HCT116 (cell line): Measurements from ENCODE around the gene NEDD4L. TPM values are rescaled to one million over a fixed set of nuclear protein-coding genes. Genes with fewer than 3 reads are reported as not detected.

Source experiments
- ATAC-seq: fragments of 200-7000 bp; cut with Tn5 transposase; 2 replicates; pipeline ENCODE4 v1.9.1; 2020; ENCODE audit warnings: mild to moderate bottlenecking, moderate library complexity
- BruUV-seq: library from RNA; stranded (reverse); fragments of 400-500 nt; replicated peaks from 2 replicates; lab custom pipeline; 2021; lab: Mats Ljungman, UMichigan
- CTCF ChIA-PET: fragments of 300-600 bp; sonication (Branson Sonifier 250); formaldehyde crosslinking; loops from one replicate; lab custom pipeline; 2021; ENCODE audit warnings: antibody characterized with exemption; lab: Charles Lee
- POLR2A ChIA-PET: fragments of 300-600, 350-600 bp; sonication (Branson Sonifier 250); formaldehyde crosslinking; loops from one replicate; lab custom pipeline; 2021; ENCODE audit warnings: antibody characterized with exemption; lab: Charles Lee
- RAD21 ChIA-PET, 2 experiments: fragments of 300-600 bp; sonication (Branson Sonifier 250); formaldehyde crosslinking; loops; one replicate each; lab custom pipeline; 2023; ENCODE audit warnings: low total read pairs in 2 of 2; ENCODE audit not compliant: uncharacterized antibody in 2 of 2, unreplicated experiment in 2 of 2, low non-redundant PET in 1 of 2; lab: Charles Lee
- DNase-seq: peaks from one replicate; pipeline ENCODE4 v3.0.0-alpha.2; 2010; ENCODE audit warnings: low read depth, low spot score
- H2AFZ ChIP-seq: fragments of 200-600 bp; shearing (Covaris generic), sonication (generic); 2 replicates; pipeline ENCODE4 v1.6.1; 2017; ENCODE audit warnings: low read depth, mixed run types, mixed read lengths, antibody characterized with exemption, low read length; ENCODE audit not compliant: poor library complexity, severe bottlenecking
- H3K27ac ChIP-seq: 2 replicates; pipeline ENCODE4 v1.5.1; 2012; ENCODE audit warnings: low read depth, low read length
- H3K27me3 ChIP-seq: fragments of 200-600 bp; sonication (generic); 2 replicates; pipeline ENCODE4 v1.6.1; 2016; ENCODE audit warnings: mixed run types, low read length, mixed read lengths; ENCODE audit not compliant: insufficient read depth
- H3K36me3 ChIP-seq, 2 experiments: fragments of 200-500 bp in 1 of 2; fragments of 200-600 bp in 1 of 2; sonication (Bioruptor generic) in 1 of 2; sonication (generic) in 1 of 2; 2 replicates each; pipeline versions ENCODE4 v1.5.1 to v1.6.1; 2014 to 2016; ENCODE audit warnings: low read length in 2 of 2, inconsistent platforms in 1 of 2, mixed read lengths in 1 of 2, mixed run types in 1 of 2; ENCODE audit not compliant: insufficient read depth in 2 of 2, control insufficient read depth in 1 of 2
- H3K4me1 ChIP-seq, 2 experiments: fragments of 200-600 bp in 1 of 2; sonication (generic) in 1 of 2; 2 replicates each; pipeline versions ENCODE4 v1.5.1 to v1.6.1; 2012 to 2017; ENCODE audit warnings: low read length in 2 of 2, inconsistent platforms in 1 of 2, mild to moderate bottlenecking in 1 of 2, mixed read lengths in 1 of 2, mixed run types in 1 of 2, moderate library complexity in 1 of 2; ENCODE audit not compliant: insufficient read depth in 2 of 2, control insufficient read depth in 1 of 2
- H3K4me2 ChIP-seq: fragments of 200-600 bp; sonication (generic); 2 replicates; pipeline ENCODE4 v1.6.1; 2017; ENCODE audit warnings: mixed run types, low read length, mixed read lengths
- H3K4me3 ChIP-seq, 2 experiments: fragments of 200-600 bp in 1 of 2; sonication (generic) in 1 of 2; replicated peaks in 1 of 2; 2 replicates each; pipeline ENCODE4 v1.5.1; 2011 to 2016; ENCODE audit warnings: low read length in 2 of 2, control low read depth in 1 of 2, low read depth in 1 of 2, mild to moderate bottlenecking in 1 of 2, mixed read lengths in 1 of 2, mixed run types in 1 of 2
- H3K79me2 ChIP-seq: fragments of 200-600 bp; sonication (generic); 2 replicates; pipeline ENCODE4 v1.6.1; 2017; ENCODE audit warnings: mild to moderate bottlenecking, mixed run types, low read length, moderate library complexity, mixed read lengths; ENCODE audit not compliant: insufficient read depth
- H3K9ac ChIP-seq: fragments of 200-600 bp; sonication (generic); 2 replicates; pipeline ENCODE4 v1.6.1; 2016; ENCODE audit warnings: low read length, mixed read lengths
- H3K9me2 ChIP-seq: fragments of 200-600 bp; sonication (generic), shearing (Covaris generic); 2 replicates; pipeline ENCODE4 v1.6.1; 2017; ENCODE audit warnings: mixed run types, mild to moderate bottlenecking, moderate library complexity; ENCODE audit not compliant: insufficient read depth
- H3K9me3 ChIP-seq, 2 experiments: fragments of 200-500 bp in 1 of 2; fragments of 200-600 bp in 1 of 2; sonication (Bioruptor generic) in 1 of 2; sonication (generic) in 1 of 2; 2 replicates each; pipeline ENCODE4 v1.6.1; 2014 to 2017; ENCODE audit warnings: low read length in 2 of 2, mixed read lengths in 2 of 2, inconsistent platforms in 1 of 2, low read depth in 1 of 2, mild to moderate bottlenecking in 1 of 2, mixed run types in 1 of 2, moderate library complexity in 1 of 2; ENCODE audit not compliant: control insufficient read depth in 1 of 2, insufficient read depth in 1 of 2
- H4K20me1 ChIP-seq: fragments of 200-600 bp; sonication (generic), shearing (Covaris generic); 2 replicates; pipeline ENCODE4 v1.6.1; 2017; ENCODE audit warnings: mixed run types, mild to moderate bottlenecking, moderate library complexity; ENCODE audit not compliant: insufficient read depth
- CBX3 ChIP-seq: IDR thresholded peaks from 2 replicates; pipeline ENCODE4 v1.6.1; 2012; ENCODE audit warnings: low read depth
- CEBPB ChIP-seq: IDR thresholded peaks from 2 replicates; pipeline ENCODE4 v1.6.1; 2012; ENCODE audit warnings: low read depth
- CTCF ChIP-seq, 3 experiments: fragments of 200-600 bp in 1 of 3; sonication (generic) in 1 of 3; IDR thresholded peaks in 2 of 3; conservative IDR thresholded peaks in 1 of 3; 2 replicates each; pipeline ENCODE4 v1.5.1; 2012 to 2017; ENCODE audit warnings: low read depth in 2 of 3, low read length in 2 of 3, antibody characterized with exemption in 1 of 3, borderline replicate concordance in 1 of 3, control low read depth in 1 of 3, mild to moderate bottlenecking in 1 of 3, mixed read lengths in 1 of 3, mixed run types in 1 of 3, moderate library complexity in 1 of 3; ENCODE audit not compliant: insufficient read depth in 1 of 3
- EGR1 ChIP-seq: IDR thresholded peaks from 2 replicates; pipeline ENCODE4 v1.6.1; 2012; ENCODE audit warnings: low read depth
- ELF1 ChIP-seq: IDR thresholded peaks from 2 replicates; pipeline ENCODE4 v1.6.1; 2012; ENCODE audit warnings: low read depth, borderline replicate concordance
- EZH2 ChIP-seq: fragments of 200-600 bp; sonication (generic); IDR thresholded peaks from 2 replicates; pipeline ENCODE4 v1.6.1; 2017; ENCODE audit warnings: antibody characterized with exemption, mixed run types
- EZH2phosphoT487 ChIP-seq: fragments of 200-600 bp; IDR thresholded peaks from 2 replicates; pipeline ENCODE4 v1.6.1; 2018; ENCODE audit warnings: antibody characterized with exemption, borderline replicate concordance
- FOSL1 ChIP-seq: IDR thresholded peaks from 2 replicates; pipeline ENCODE4 v1.6.1; 2012; ENCODE audit warnings: low read depth
- JUND ChIP-seq: IDR thresholded peaks from 2 replicates; pipeline ENCODE4 v1.6.1; 2012
- MAX ChIP-seq: IDR thresholded peaks from 2 replicates; pipeline ENCODE4 v1.6.1; 2012
- POLR2A ChIP-seq: IDR thresholded peaks from 2 replicates; pipeline ENCODE4 v1.7.0; 2011; ENCODE audit warnings: borderline replicate concordance; ENCODE audit not compliant: insufficient read depth, insufficient read length; ENCODE audit errors: extremely low read depth
- POLR2AphosphoS5 ChIP-seq: IDR thresholded peaks from 2 replicates; pipeline ENCODE4 v1.6.1; 2011; ENCODE audit warnings: mild to moderate bottlenecking, low read depth, low read length, moderate library complexity
- RAD21 ChIP-seq: IDR thresholded peaks from 2 replicates; pipeline ENCODE4 v1.6.1; 2012; ENCODE audit warnings: low read depth, mild to moderate bottlenecking
- SIN3A ChIP-seq: IDR thresholded peaks from 2 replicates; pipeline ENCODE4 v1.6.1; 2012; ENCODE audit warnings: low read depth
- SP1 ChIP-seq: IDR thresholded peaks from 2 replicates; pipeline ENCODE4 v1.6.1; 2012; ENCODE audit warnings: low read depth
- SRF ChIP-seq: IDR thresholded peaks from 2 replicates; pipeline ENCODE4 v1.6.1; 2012; ENCODE audit warnings: low read depth
- ZBTB33 ChIP-seq: IDR thresholded peaks from 2 replicates; pipeline ENCODE4 v1.6.1; 2011; ENCODE audit warnings: mild to moderate bottlenecking, low read length, moderate library complexity; ENCODE audit not compliant: insufficient replicate concordance; ENCODE audit errors: extremely low read depth
- intact Hi-C: fragments of 100-400 bp; cut with micrococcal nuclease; formaldehyde crosslinking; loops from 2 replicates; pipeline ENCODE4 v1.10.0; 2022
- total RNA-seq: library from RNA; stranded (reverse); gene quantifications from one replicate; pipeline ENCODE4 v1.2.1, GENCODE V29; 2021; ENCODE audit not compliant: unreplicated experiment

NEDD4L gene
- total RNA-seq, 1 experiment from 2014 or later = 41.5 TPM

- TF ChIP-seq ZBTB33 (no peak), RAD21 (no peak)
These were observed 106.7 kb downstream of the NEDD4L start (continued) for GRCh38 chr18:58150772-58151171.

GRCh38 chr18:58152216-58152615, 108.2 kb downstream of the NEDD4L start:
- Histone ChIP-seq H3K27ac (no peak overlapping the region), H2AFZ (no peak overlapping the region), H4K20me1 (no peaks in the 10 kb centered on the region), H3K79me2 (no peaks in the 10 kb centered on the region), H3K4me1 (no peaks in the 10 kb centered on the region), H3K36me3 (no peaks in the 10 kb centered on the region), H3K9me2 (no peaks in the 10 kb centered on the region), H3K4me3 (no peak overlapping the region), H3K9ac (no peak overlapping the region), H3K27me3 (no peaks in the 10 kb centered on the region), H3K4me2 (no peak overlapping the region), H3K9me3 (no peaks in the 10 kb centered on the region)
- ChIA-PET CTCF (no interaction called here), POLR2A (no interaction called here), RAD21 (no interaction called here)
- DNase-seq (no peak), ATAC-seq (no peak)
- intact Hi-C loops = no loop called here
- TF ChIP-seq SIN3A (no peak), FOSL1 (no peak), SP1 (no peak), RAD21 (no peak), EGR1 (no peak)
- BruUV-seq = no TSS peak

GRCh38 chr18:58152891-58153290, 108.9 kb downstream of the NEDD4L start:
- Histone ChIP-seq H3K9me3 (no peaks in the 10 kb centered on the region), H3K36me3 (no peaks in the 10 kb centered on the region), H3K9ac (no peak overlapping the region), H2AFZ (no peak overlapping the region), H3K9me2 (no peaks in the 10 kb centered on the region), H3K79me2 (no peaks in the 10 kb centered on the region), H3K4me2 (no peak overlapping the region), H3K27ac (no peak overlapping the region), H4K20me1 (no peaks in the 10 kb centered on the region), H3K4me3 (no peak overlapping the region), H3K27me3 (no peaks in the 10 kb centered on the region), H3K4me1 (no peaks in the 10 kb centered on the region)
- ChIA-PET POLR2A (no interaction called here), CTCF (no interaction called here), RAD21 (no interaction called here)
- BruUV-seq = no TSS peak
- ATAC-seq (no peak), DNase-seq (no peak)
- intact Hi-C loops = no loop called here
- no peak for TF ChIP-seq CEBPB
- TF ChIP-seq POLR2A = no peak
- TF ChIP-seq EZH2phosphoT487 = no peak
- TF ChIP-seq EZH2 = no peak
- TF ChIP-seq SRF = no peak
- TF ChIP-seq MAX = no peak
- TF ChIP-seq FOSL1 = no peak
- no peak for TF ChIP-seq SP1
- TF ChIP-seq POLR2AphosphoS5 = no peak
- no peak for TF ChIP-seq RAD21
- TF ChIP-seq CTCF (IDR thresholded peaks at IDR 0.05 in 2 of 3, conservative IDR thresholded peaks at IDR 0.05 in 1 of 3; ENCODE audit: borderline replicate concordance in 1 of 3, insufficient read depth in 1 of 3, low read depth in 2 of 3, low read length in 2 of 3) = no peak
- no peak for TF ChIP-seq JUND
- no peak for TF ChIP-seq CBX3
- no peak for TF ChIP-seq ELF1
- no peak for TF ChIP-seq EGR1
